ENCODE results near the gene PRKAA2. TPM values are rescaled to one million over a fixed set of nuclear protein-coding genes. Genes with fewer than 3 reads are reported as not detected.

Gene PRKAA2
- total and polyA plus RNA-seq, 2 of the 4 experiments (the other 2 are of a cell fraction), result 0.72 to 1.4 TPM

GRCh38 chr1:56745231-56745630 is 100.1 kb downstream of the PRKAA2 start:
- H4K8ac ChIP-seq (ENCODE audit: low read depth in 2 of 2, low read length in 2 of 2), result no peak overlapping the region
- no peak overlapping the region for H3K27ac ChIP-seq (ENCODE audit: insufficient read depth, low read length)
- no peak overlapping the region for H3K4me2 ChIP-seq (ENCODE audit: low read depth, low read length)
- H3K56ac ChIP-seq (ENCODE audit: extremely low read depth, insufficient read depth, low read length), result no peak overlapping the region
- TF ChIP-seq NFE2L2 (IDR thresholded peaks at IDR 0.05; ENCODE audit: low read depth, low read length) (no peak), CHD1 (IDR thresholded peaks at IDR 0.05; ENCODE audit: low read depth, low read length) (no peak), USF2 (IDR thresholded peaks at IDR 0.05; ENCODE audit: low read depth, low read length) (no peak), CEBPB (IDR thresholded peaks at IDR 0.05; ENCODE audit: low read depth, low read length) (no peak), SMC3 (IDR thresholded peaks at IDR 0.05; ENCODE audit: low read depth, low read length) (no peak), MAZ (IDR thresholded peaks at IDR 0.05; ENCODE audit: borderline replicate concordance, low read depth, low read length) (no peak), ELK1 (IDR thresholded peaks at IDR 0.05; ENCODE audit: borderline replicate concordance, low read depth, low read length) (no peak), POLR2A (IDR thresholded peaks at IDR 0.05; ENCODE audit: low read depth, low read length) (no peak), MXI1 (IDR thresholded peaks at IDR 0.05; ENCODE audit: borderline replicate concordance, low read depth, low read length) (no peak), CTCF (conservative IDR thresholded peaks at IDR 0.05; ENCODE audit: low read depth, low read length) (no peak), RFX5 (IDR thresholded peaks at IDR 0.05; ENCODE audit: low read depth, low read length) (no peak), RAD21 (IDR thresholded peaks at IDR 0.05; ENCODE audit: low read length) (no peak), RCOR1 (IDR thresholded peaks at IDR 0.05; ENCODE audit: insufficient replicate concordance, low read length) (no peak), FOS (IDR thresholded peaks at IDR 0.05; ENCODE audit: low read depth, low read length) (no peak), MAFK (IDR thresholded peaks at IDR 0.05; ENCODE audit: low read depth, low read length) (no peak)
- no peak overlapping the region for H2BK5ac ChIP-seq (ENCODE audit: low read depth, low read length, poor library complexity, severe bottlenecking)
- H3K23ac ChIP-seq (ENCODE audit: low read depth, low read length), result no peak overlapping the region
- H3K18ac ChIP-seq (ENCODE audit: low read depth, low read length), result no peak overlapping the region
- WGBS, 2 experiments (ENCODE audit: extremely low coverage in 2 of 2, insufficient read length in 1 of 2), result 92% methylated on average over 2 of the region's 3 CpGs; no CpG with 5 or more reads in 1 of the 2 experiments
- no peak overlapping the region for H2AK5ac ChIP-seq (ENCODE audit: low read depth, low read length)
- no peak overlapping the region for H2BK20ac ChIP-seq (ENCODE audit: low read depth, low read length)
- no peak overlapping the region for H3K4ac ChIP-seq (ENCODE audit: low read depth, low read length)
- POLR2A ChIA-PET (ENCODE audit: unreplicated experiment), result no interaction called here
- no peak overlapping the region for H3K4me3 ChIP-seq (ENCODE audit: insufficient read depth, low read depth, low read length)
- H2AK9ac ChIP-seq (replicated peaks; ENCODE audit: low read depth, low read length, poor library complexity), result no peak overlapping the region
- BruUV-seq (replicated peaks), result no TSS peak
- CTCF ChIA-PET, result no interaction called here
- H4K20me1 ChIP-seq (ENCODE audit: insufficient read depth, low read length), result no peaks in the 10 kb centered on the region
- in situ Hi-C loops (cut with MboI; ENCODE audit: low sequenced_read_pairs), result no loop called here
- no peaks in the 10 kb centered on the region for H3K79me1 ChIP-seq (ENCODE audit: low read depth in 1 of 2, low read length in 2 of 2)
- H3K27me3 ChIP-seq (ENCODE audit: control insufficient read depth, insufficient read depth, low read length), result 0 out of 2 replicates have a peak, but pooled peaks cover 1% of the 10 kb centered on the region
- intact Hi-C loops (cut with micrococcal nuclease), result no loop called here
- H3K14ac ChIP-seq (replicated peaks; ENCODE audit: low read depth, low read length), result no peak overlapping the region
- H2BK120ac ChIP-seq (ENCODE audit: low read depth, low read length), result no peak overlapping the region
- dilution Hi-C loops (cut with HindIII; ENCODE audit: low sequenced_read_pairs, unreplicated experiment), result no loop called here
- DNase-seq (no peak), ATAC-seq (ENCODE audit: low read depth) (no peak)
- H3K9ac ChIP-seq (ENCODE audit: low read depth, low read length), result no peak overlapping the region
- no peaks in the 10 kb centered on the region for H3K4me1 ChIP-seq (ENCODE audit: control insufficient read depth, insufficient read depth, low read length)
- no peak overlapping the region for H4K5ac ChIP-seq (ENCODE audit: low read depth, low read length)
- no peak overlapping the region for H2AFZ ChIP-seq (replicated peaks; ENCODE audit: low read length, poor library complexity)
- H3K9me1 ChIP-seq (ENCODE audit: insufficient read depth, low read length), result no peaks in the 10 kb centered on the region
- no peaks in the 10 kb centered on the region for H3K9me3 ChIP-seq (ENCODE audit: control insufficient read depth, insufficient read depth, low read length)
- no peak overlapping the region for H2BK15ac ChIP-seq (ENCODE audit: low read depth, low read length)
- no peak overlapping the region for H4K91ac ChIP-seq (ENCODE audit: insufficient read depth, low read depth, low read length)
- H3K36me3 ChIP-seq (ENCODE audit: control insufficient read depth, insufficient read depth, low read length), result no peaks in the 10 kb centered on the region

All from IMR-90 (cell line).